Measurements from ENCODE around the gene FCRL5.

FCRL5 gene

GRCh38 chr1:157540852-157541251, 11.5 kb downstream of the FCRL5 start:
- no peak overlapping the region for H3K27ac ChIP-seq (replicated peaks)
- DNase-seq (ENCODE audit: low read depth in 1 of 2, low spot score in 1 of 2), result no peak
- no peak for TF ChIP-seq GABPA (IDR thresholded peaks at IDR 0.05; ENCODE audit: low read depth)
- TF ChIP-seq SPI1 (IDR thresholded peaks at IDR 0.05; ENCODE audit: borderline replicate concordance, low read depth), result no peak
- TF ChIP-seq REST (IDR thresholded peaks at IDR 0.05; ENCODE audit: insufficient replicate concordance, low read depth), result no peak
- TF ChIP-seq CTCF (IDR thresholded peaks at IDR 0.05; ENCODE audit: insufficient read depth, low read length), result no peak
- no peak for TF ChIP-seq POLR2AphosphoS5 (IDR thresholded peaks at IDR 0.05; ENCODE audit: low read depth)
- no peak overlapping the region for H3K4me3 ChIP-seq (replicated peaks; ENCODE audit: insufficient read depth, low read length)
- H3K27me3 ChIP-seq (ENCODE audit: insufficient read depth, poor library complexity, severe bottlenecking), result peaks cover 10% of the 10 kb centered on the region

GRCh38 chr1:157540160-157540748, 12.1 kb downstream of the FCRL5 start:
- Histone ChIP-seq H3K27ac (replicated peaks) (no peak overlapping the region), H3K27me3 (ENCODE audit: insufficient read depth, poor library complexity, severe bottlenecking) (peaks cover 10% of the 10 kb centered on the region), H3K4me3 (replicated peaks; ENCODE audit: insufficient read depth, low read length) (no peak overlapping the region)
- no peak for DNase-seq (ENCODE audit: low read depth in 1 of 2, low spot score in 1 of 2)
- TF ChIP-seq CTCF (IDR thresholded peaks at IDR 0.05; ENCODE audit: insufficient read depth, low read length), result no peak

GRCh38 chr1:157539568-157539967, 12.7 kb downstream of the FCRL5 start:
- TF ChIP-seq POLR2AphosphoS5 (IDR thresholded peaks at IDR 0.05; ENCODE audit: low read depth), result no peak
- TF ChIP-seq GABPA (IDR thresholded peaks at IDR 0.05; ENCODE audit: low read depth), result no peak
- TF ChIP-seq SPI1 (IDR thresholded peaks at IDR 0.05; ENCODE audit: borderline replicate concordance, low read depth), result no peak
- no peak for TF ChIP-seq CTCF (IDR thresholded peaks at IDR 0.05; ENCODE audit: insufficient read depth, low read length)
- no peak for TF ChIP-seq REST (IDR thresholded peaks at IDR 0.05; ENCODE audit: insufficient replicate concordance, low read depth)
- H3K4me3 ChIP-seq (replicated peaks; ENCODE audit: insufficient read depth, low read length), result no peak overlapping the region
- no peak overlapping the region for H3K27ac ChIP-seq (replicated peaks)
- H3K27me3 ChIP-seq (ENCODE audit: insufficient read depth, poor library complexity, severe bottlenecking), result peaks cover 8% of the 10 kb centered on the region
- DNase-seq (ENCODE audit: low read depth in 1 of 2, low spot score in 1 of 2), result no peak

- no peak overlapping the region for H3K4me3 ChIP-seq (replicated peaks; ENCODE audit: insufficient read depth, low read length)
- TF ChIP-seq CTCF (IDR thresholded peaks at IDR 0.05; ENCODE audit: insufficient read depth, low read length), result no peak
- no peak for TF ChIP-seq REST (IDR thresholded peaks at IDR 0.05; ENCODE audit: insufficient replicate concordance, low read depth)
- TF ChIP-seq POLR2AphosphoS5 (IDR thresholded peaks at IDR 0.05; ENCODE audit: low read depth), result no peak
- TF ChIP-seq GABPA (IDR thresholded peaks at IDR 0.05; ENCODE audit: low read depth), result no peak
- H3K27ac ChIP-seq (replicated peaks), result no peak overlapping the region
- no peaks in the 10 kb centered on the region for H3K27me3 ChIP-seq (ENCODE audit: insufficient read depth, poor library complexity, severe bottlenecking)
- DNase-seq (ENCODE audit: low read depth in 1 of 2, low spot score in 1 of 2), result no peak
Observed at GRCh38 chr1:157532569-157532968, 19.7 kb downstream of the FCRL5 start.

Measured in HL-60 (cell line).